ENCODE data around the gene HDLBP.

HDLBP gene

GRCh38 chr2:241228081-241228859, 87.2 kb downstream of the HDLBP start:
- DNase-seq (ENCODE audit: low read depth) = no peak

- no peak for DNase-seq (ENCODE audit: low read depth)
These were observed 87.9 kb downstream of the HDLBP start for GRCh38 chr2:241227594-241227993.

- DNase-seq (ENCODE audit: low read depth) = no peak
These were observed 88.5 kb downstream of the HDLBP start for GRCh38 chr2:241226723-241227572.

GRCh38 chr2:241225983-241226382, 89.5 kb downstream of the HDLBP start:
- no peak for DNase-seq (ENCODE audit: low read depth)

GRCh38 chr2:241225545-241225944, 89.9 kb downstream of the HDLBP start:
- no peak for DNase-seq (ENCODE audit: low read depth)

- DNase-seq (ENCODE audit: low read depth) = no peak
These were observed 90.5 kb downstream of the HDLBP start for GRCh38 chr2:241224851-241225438.

- no peak for DNase-seq (ENCODE audit: low read depth)
These were observed 91.2 kb downstream of the HDLBP start for GRCh38 chr2:241224018-241224850.

GRCh38 chr2:241223211-241224017, 92.1 kb downstream of the HDLBP start:
- DNase-seq (ENCODE audit: low read depth) = no peak

GRCh38 chr2:241219856-241220356, 95.6 kb downstream of the HDLBP start:
- no peak for DNase-seq (ENCODE audit: low read depth)

- no peak for DNase-seq (ENCODE audit: low read depth)
These were observed 96.5 kb downstream of the HDLBP start for GRCh38 chr2:241219030-241219382.

- peak; percentile 9 for DNase-seq (ENCODE audit: low read depth)
These were observed 97.1 kb downstream of the HDLBP start for GRCh38 chr2:241218131-241219029.

GRCh38 chr2:241217320-241218031, 98.0 kb downstream of the HDLBP start:
- DNase-seq (ENCODE audit: low read depth) = peak; percentile 11

GRCh38 chr2:241216211-241216761, 99.2 kb downstream of the HDLBP start:
- no peak for DNase-seq (ENCODE audit: low read depth)

GRCh38 chr2:241215421-241215820, 100.1 kb downstream of the HDLBP start:
- DNase-seq (ENCODE audit: low read depth) = no peak

GRCh38 chr2:241214766-241215165, 100.7 kb downstream of the HDLBP start:
- no peak for DNase-seq (ENCODE audit: low read depth)

- DNase-seq (ENCODE audit: low read depth) = no peak
These were observed 101.3 kb downstream of the HDLBP start for GRCh38 chr2:241214209-241214608.

GRCh38 chr2:241213567-241213966, 101.9 kb downstream of the HDLBP start:
- no peak for DNase-seq (ENCODE audit: low read depth)

GRCh38 chr2:241213041-241213440, 102.4 kb downstream of the HDLBP start:
- no peak for DNase-seq (ENCODE audit: low read depth)

- no peak for DNase-seq (ENCODE audit: low read depth)
These were observed 104.2 kb downstream of the HDLBP start for GRCh38 chr2:241211276-241211675.
